ENCODE measurements around the gene ANTXR1.

- no peak for TF ChIP-seq POLR2AphosphoS5 (IDR thresholded peaks at IDR 0.05)
- TF ChIP-seq CTCF (IDR thresholded peaks at IDR 0.05), result no peak
Measured at GRCh38 chr2:69250981-69251380, 238.0 kb downstream of the ANTXR1 start.
